Measurements from ENCODE around the gene ATP10D. TPM values are rescaled to one million over a fixed set of nuclear protein-coding genes. Genes with fewer than 3 reads are reported as not detected.

ATP10D gene
- total RNA-seq, 1 experiment from 2014 or later, result 13.8 TPM

DNA sequence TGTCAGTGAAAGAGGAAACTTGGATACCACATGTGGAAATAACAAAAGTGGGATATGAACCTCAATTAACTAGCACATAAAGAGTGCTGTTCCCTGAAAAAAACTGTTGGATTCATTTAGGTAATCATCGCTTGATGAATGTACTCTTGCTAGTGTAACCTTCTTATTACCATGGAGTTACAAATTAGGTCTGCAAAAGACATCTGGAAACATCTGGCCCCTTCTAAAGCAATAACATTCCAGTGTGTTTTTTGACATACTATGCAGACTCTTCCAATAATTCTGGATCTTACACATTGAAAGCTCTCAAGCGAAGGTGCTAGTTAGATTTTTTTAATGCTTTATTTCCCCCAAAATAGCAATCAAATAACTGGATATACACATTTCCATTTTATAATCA is 134.6 kb downstream of the ATP10D start:
- no peak for DNase-seq
- no peaks in the 10 kb centered on the region for H3K36me3 Mint-ChIP-seq (ENCODE audit: insufficient read depth, unreplicated experiment)
- H3K4me3 Mint-ChIP-seq (ENCODE audit: low read depth, unreplicated experiment), result no peak overlapping the region
- no peaks in the 10 kb centered on the region for H3K4me1 Mint-ChIP-seq (ENCODE audit: low read depth, unreplicated experiment)
- no TSS peak for BruUV-seq (replicated peaks)
- H3K9me3 Mint-ChIP-seq (ENCODE audit: low read depth, unreplicated experiment), result peaks cover 3% of the 10 kb centered on the region
- no peaks in the 10 kb centered on the region for H3K27me3 Mint-ChIP-seq (ENCODE audit: unreplicated experiment)
- H3K27ac Mint-ChIP-seq (ENCODE audit: unreplicated experiment), result no peak overlapping the region
- CTCF ChIA-PET, result no interaction called here
- TF ChIP-seq, protein P1, sequence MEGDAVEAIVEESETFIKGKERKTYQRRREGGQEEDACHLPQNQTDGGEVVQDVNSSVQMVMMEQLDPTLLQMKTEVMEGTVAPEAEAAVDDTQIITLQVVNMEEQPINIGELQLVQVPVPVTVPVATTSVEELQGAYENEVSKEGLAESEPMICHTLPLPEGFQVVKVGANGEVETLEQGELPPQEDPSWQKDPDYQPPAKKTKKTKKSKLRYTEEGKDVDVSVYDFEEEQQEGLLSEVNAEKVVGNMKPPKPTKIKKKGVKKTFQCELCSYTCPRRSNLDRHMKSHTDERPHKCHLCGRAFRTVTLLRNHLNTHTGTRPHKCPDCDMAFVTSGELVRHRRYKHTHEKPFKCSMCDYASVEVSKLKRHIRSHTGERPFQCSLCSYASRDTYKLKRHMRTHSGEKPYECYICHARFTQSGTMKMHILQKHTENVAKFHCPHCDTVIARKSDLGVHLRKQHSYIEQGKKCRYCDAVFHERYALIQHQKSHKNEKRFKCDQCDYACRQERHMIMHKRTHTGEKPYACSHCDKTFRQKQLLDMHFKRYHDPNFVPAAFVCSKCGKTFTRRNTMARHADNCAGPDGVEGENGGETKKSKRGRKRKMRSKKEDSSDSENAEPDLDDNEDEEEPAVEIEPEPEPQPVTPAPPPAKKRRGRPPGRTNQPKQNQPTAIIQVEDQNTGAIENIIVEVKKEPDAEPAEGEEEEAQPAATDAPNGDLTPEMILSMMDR (IDR thresholded peaks at IDR 0.05; ENCODE audit: unreplicated experiment), result no peak
- intact Hi-C loops (cut with micrococcal nuclease; ENCODE audit: unreplicated experiment), result no loop called here

DNA sequence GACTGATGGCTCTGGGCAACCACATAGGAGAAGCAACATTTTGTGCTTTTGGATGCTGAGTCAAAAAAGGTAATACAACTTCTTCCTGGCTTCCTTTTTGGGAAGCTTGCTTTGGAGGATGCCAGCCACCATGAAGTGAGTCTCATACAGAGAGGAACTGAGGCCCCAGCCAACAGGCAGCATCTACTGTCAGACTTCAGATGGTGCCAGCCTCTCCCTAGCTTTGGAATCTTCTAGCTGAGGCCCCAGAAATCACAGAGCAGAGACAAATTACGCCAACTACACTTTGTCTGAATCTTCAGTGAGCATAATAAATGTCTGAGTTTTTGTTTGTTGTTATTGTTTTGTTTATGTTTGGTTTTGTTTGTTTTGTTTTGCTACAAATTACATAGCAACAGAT is 136.1 kb downstream of the ATP10D start:
- no peak overlapping the region for H3K4me3 Mint-ChIP-seq (ENCODE audit: low read depth, unreplicated experiment)
- intact Hi-C loops (cut with micrococcal nuclease; ENCODE audit: unreplicated experiment), result no loop called here
- no peak for DNase-seq
- no peaks in the 10 kb centered on the region for H3K27me3 Mint-ChIP-seq (ENCODE audit: unreplicated experiment)
- peaks cover 3% of the 10 kb centered on the region for H3K9me3 Mint-ChIP-seq (ENCODE audit: low read depth, unreplicated experiment)
- H3K4me1 Mint-ChIP-seq (ENCODE audit: low read depth, unreplicated experiment), result no peaks in the 10 kb centered on the region
- BruUV-seq (replicated peaks), result no TSS peak
- CTCF ChIA-PET, result no interaction called here
- no peaks in the 10 kb centered on the region for H3K36me3 Mint-ChIP-seq (ENCODE audit: insufficient read depth, unreplicated experiment)
- H3K27ac Mint-ChIP-seq (ENCODE audit: unreplicated experiment), result no peak overlapping the region
- TF ChIP-seq, protein P1 (IDR thresholded peaks at IDR 0.05; ENCODE audit: unreplicated experiment), result no peak

DNA sequence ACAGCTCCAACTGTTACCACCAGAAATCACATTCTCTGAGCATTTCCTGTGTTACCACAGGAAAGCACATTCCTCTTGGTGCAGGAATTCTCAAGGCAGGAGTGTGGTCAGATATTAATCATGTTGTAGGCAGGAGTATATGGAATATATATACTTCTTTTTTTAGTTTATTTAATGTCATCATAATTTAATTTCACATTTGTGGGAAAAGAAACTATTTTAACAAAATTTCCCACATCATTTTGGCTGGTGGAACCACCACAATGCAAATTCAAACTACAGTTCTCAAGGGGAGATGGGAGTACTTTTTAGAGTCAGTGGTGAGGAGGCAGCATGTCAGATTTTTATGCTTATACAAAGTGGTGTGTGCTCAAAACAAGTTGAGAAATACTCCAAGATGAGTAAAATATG is 139.0 kb downstream of the ATP10D start:
- TF ChIP-seq, protein P1 (IDR thresholded peaks at IDR 0.05; ENCODE audit: unreplicated experiment), result no peak
- Mint-ChIP-seq H3K4me3 (ENCODE audit: low read depth, unreplicated experiment) (no peak overlapping the region), H3K27ac (ENCODE audit: unreplicated experiment) (no peak overlapping the region), H3K9me3 (ENCODE audit: low read depth, unreplicated experiment) (no peaks in the 10 kb centered on the region), H3K4me1 (ENCODE audit: low read depth, unreplicated experiment) (no peaks in the 10 kb centered on the region), H3K36me3 (ENCODE audit: insufficient read depth, unreplicated experiment) (no peaks in the 10 kb centered on the region), H3K27me3 (ENCODE audit: unreplicated experiment) (no peaks in the 10 kb centered on the region)
- CTCF ChIA-PET, result no interaction called here
- no peak for DNase-seq
- BruUV-seq (replicated peaks), result no TSS peak
- intact Hi-C loops (cut with micrococcal nuclease; ENCODE audit: unreplicated experiment), result no loop called here

DNA sequence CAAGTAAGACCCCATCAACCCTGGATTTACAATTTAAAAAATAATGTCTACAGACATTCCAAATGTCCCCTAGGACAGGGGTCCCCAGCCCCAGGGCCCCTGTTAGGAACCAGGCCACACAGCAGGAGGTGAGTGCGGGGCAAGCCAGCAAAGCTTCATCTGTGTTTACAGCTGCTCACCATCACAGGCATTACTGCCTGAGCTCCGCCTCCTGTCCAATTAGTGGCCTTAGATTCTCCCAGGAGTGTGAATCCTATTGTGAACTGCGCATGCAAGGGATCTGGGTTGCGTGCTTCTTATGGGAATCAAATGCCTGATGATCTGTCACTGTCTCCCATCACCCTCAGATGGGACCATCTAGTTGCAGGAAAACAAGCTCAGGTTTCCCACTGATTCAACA is 146.1 kb downstream of the ATP10D start:
- no peak for DNase-seq
- Mint-ChIP-seq H3K9me3 (ENCODE audit: low read depth, unreplicated experiment) (no peaks in the 10 kb centered on the region), H3K4me1 (ENCODE audit: low read depth, unreplicated experiment) (no peaks in the 10 kb centered on the region), H3K36me3 (ENCODE audit: insufficient read depth, unreplicated experiment) (no peaks in the 10 kb centered on the region), H3K27me3 (ENCODE audit: unreplicated experiment) (peaks cover 10% of the 10 kb centered on the region), H3K27ac (ENCODE audit: unreplicated experiment) (no peak overlapping the region), H3K4me3 (ENCODE audit: low read depth, unreplicated experiment) (no peak overlapping the region)
- BruUV-seq (replicated peaks), result no TSS peak
- TF ChIP-seq, protein P1 (IDR thresholded peaks at IDR 0.05; ENCODE audit: unreplicated experiment), result no peak
- CTCF ChIA-PET, result no interaction called here
- intact Hi-C loops (cut with micrococcal nuclease; ENCODE audit: unreplicated experiment), result no loop called here

DNA sequence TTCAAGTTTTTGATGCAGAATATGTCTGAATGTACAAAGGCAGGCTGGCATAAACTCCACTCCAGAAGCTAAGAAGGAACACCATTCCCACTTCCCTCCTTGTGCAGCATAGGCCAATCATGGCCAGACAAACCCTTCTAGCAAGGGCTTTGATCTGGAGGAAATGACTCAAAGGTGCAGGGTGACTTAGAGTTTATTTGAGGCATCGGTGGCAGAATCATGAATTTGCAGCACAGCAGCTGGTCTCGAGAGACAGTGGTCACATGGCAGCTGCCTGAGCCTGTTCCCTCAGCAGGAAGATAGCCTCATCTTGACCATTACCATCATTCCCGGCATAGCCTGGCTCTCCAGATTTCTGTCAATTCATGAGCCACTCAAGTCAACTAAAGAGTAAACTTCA is 154.5 kb downstream of the ATP10D start:
- Mint-ChIP-seq H3K4me3 (ENCODE audit: low read depth, unreplicated experiment) (no peak overlapping the region), H3K4me1 (ENCODE audit: low read depth, unreplicated experiment) (no peaks in the 10 kb centered on the region), H3K27me3 (ENCODE audit: unreplicated experiment) (peaks cover 16% of the 10 kb centered on the region), H3K36me3 (ENCODE audit: insufficient read depth, unreplicated experiment) (no peaks in the 10 kb centered on the region), H3K27ac (ENCODE audit: unreplicated experiment) (no peak overlapping the region), H3K9me3 (ENCODE audit: low read depth, unreplicated experiment) (no peaks in the 10 kb centered on the region)
- intact Hi-C loops (cut with micrococcal nuclease; ENCODE audit: unreplicated experiment), result no loop called here
- TF ChIP-seq, protein P1 (IDR thresholded peaks at IDR 0.05; ENCODE audit: unreplicated experiment), result no peak
- CTCF ChIA-PET, result no interaction called here
- no TSS peak for BruUV-seq (replicated peaks)
- DNase-seq, result no peak

All from Calu3 (cell line).